ENCODE measurements around the gene ARHGAP21. TPM values are rescaled to one million over a fixed set of nuclear protein-coding genes. Genes with fewer than 3 reads are reported as not detected.

The ARHGAP21 gene
- total and polyA plus RNA-seq, 3 experiments from 2014 or later = 3.4 to 33.7 (median 30.9) TPM

DNA sequence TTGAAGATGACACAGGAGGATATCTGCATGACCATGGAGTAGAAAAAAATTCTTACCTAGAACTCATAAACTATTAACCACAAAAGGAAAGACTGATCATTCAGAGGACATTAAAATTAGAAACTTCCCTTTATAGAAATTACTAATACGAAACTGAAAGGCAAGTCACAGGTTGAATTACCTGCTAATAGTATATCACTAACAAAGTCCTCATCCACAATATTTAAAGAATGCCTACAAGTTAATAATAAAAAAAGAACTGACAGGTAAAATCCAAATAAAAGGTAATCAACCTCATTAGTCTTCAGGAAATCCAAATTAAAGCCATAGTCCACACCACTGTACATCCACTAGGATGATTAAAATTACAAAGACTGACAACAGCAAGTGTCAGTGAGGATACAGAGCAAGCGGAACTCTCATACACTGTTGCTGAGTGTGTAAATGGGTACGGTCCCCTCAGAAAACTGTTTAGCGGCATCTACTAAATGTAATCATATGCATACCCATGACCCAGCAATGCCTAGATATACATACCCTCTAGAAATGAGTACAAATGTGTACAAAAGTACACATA, 71.2 kb downstream of the ARHGAP21 start:
- ChIA-PET CTCF (interaction anchor here (1.4 kb wide), 1 partner anchor 428 kb away, joined by 4 read pairs; no protein-coding TSS in a partner anchor), POLR2A (no interaction called here)
- H3K27me3 ChIP-seq (ENCODE audit: insufficient read depth, low read length, poor library complexity, severe bottlenecking) = no peaks in the 10 kb centered on the region
- Mint-ChIP-seq H3K9me3 (peaks cover 0 to 3% (median 0%) of the 10 kb centered on the region in 5 donors), H3K27me3 (no peaks in the 10 kb centered on the region), H3K36me3 (peaks cover 0 to 9% (median 3%) of the 10 kb centered on the region in 3 donors), H3K4me1 (peaks cover 0 to 4% (median 0%) of the 10 kb centered on the region in 3 donors), H3K4me3 (peak overlapping the region in 1 of 7 donors; percentile 15), H3K27ac (no peak overlapping the region)
- H3K36me3 ChIP-seq (ENCODE audit: insufficient read depth, low read length) = no peaks in the 10 kb centered on the region
- no peak for DNase-seq
- H3K9me3 ChIP-seq (ENCODE audit: low read length) = no peaks in the 10 kb centered on the region
- H3K4me1 ChIP-seq (ENCODE audit: insufficient read depth, low read length) = no peaks in the 10 kb centered on the region
- H3K27ac ChIP-seq (ENCODE audit: low read depth, low read length) = no peak overlapping the region
- H3K4me3 ChIP-seq (ENCODE audit: low read length) = no peak overlapping the region

DNA sequence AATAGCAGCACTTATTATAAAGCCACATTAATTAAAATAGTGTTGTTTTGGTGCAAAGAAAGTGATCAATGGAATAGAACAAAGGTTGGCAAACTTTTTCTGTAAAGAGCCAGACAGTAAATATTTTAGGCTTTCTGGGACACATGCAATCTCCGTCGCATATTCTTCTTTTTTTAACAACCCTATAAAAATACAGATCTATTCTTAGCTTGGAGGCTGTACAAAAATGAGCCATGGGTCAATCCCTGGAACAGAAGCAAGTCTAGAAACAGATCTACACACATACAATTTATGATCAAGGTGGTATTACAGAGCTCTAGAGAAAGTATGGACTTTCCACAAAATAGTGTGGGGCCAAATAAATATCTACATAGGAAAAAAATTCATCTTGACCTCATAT, 71.8 kb downstream of the ARHGAP21 start:
- Histone ChIP-seq H3K4me1 (ENCODE audit: insufficient read depth, low read length) (no peaks in the 10 kb centered on the region), H3K4me3 (ENCODE audit: low read length) (no peak overlapping the region), H3K27me3 (ENCODE audit: insufficient read depth, low read length, poor library complexity, severe bottlenecking) (no peaks in the 10 kb centered on the region), H3K36me3 (ENCODE audit: insufficient read depth, low read length) (no peaks in the 10 kb centered on the region), H3K9me3 (ENCODE audit: low read length) (no peaks in the 10 kb centered on the region), H3K27ac (ENCODE audit: low read depth, low read length) (no peak overlapping the region)
- ChIA-PET POLR2A (no interaction called here), CTCF (interaction anchor here (1.4 kb wide), 1 partner anchor 429 kb away, joined by 4 read pairs; no protein-coding TSS in a partner anchor)
- no peak overlapping the region for H3K4me3 Mint-ChIP-seq
- DNase-seq = no peak
- H3K27me3 Mint-ChIP-seq = no peaks in the 10 kb centered on the region
- no peak overlapping the region for H3K27ac Mint-ChIP-seq
- H3K9me3 Mint-ChIP-seq = peaks cover 0 to 3% (median 0%) of the 10 kb centered on the region in 5 donors
- peaks cover 0 to 9% (median 3%) of the 10 kb centered on the region in 3 donors for H3K36me3 Mint-ChIP-seq
- peaks cover 0 to 4% (median 0%) of the 10 kb centered on the region in 3 donors for H3K4me1 Mint-ChIP-seq

DNA sequence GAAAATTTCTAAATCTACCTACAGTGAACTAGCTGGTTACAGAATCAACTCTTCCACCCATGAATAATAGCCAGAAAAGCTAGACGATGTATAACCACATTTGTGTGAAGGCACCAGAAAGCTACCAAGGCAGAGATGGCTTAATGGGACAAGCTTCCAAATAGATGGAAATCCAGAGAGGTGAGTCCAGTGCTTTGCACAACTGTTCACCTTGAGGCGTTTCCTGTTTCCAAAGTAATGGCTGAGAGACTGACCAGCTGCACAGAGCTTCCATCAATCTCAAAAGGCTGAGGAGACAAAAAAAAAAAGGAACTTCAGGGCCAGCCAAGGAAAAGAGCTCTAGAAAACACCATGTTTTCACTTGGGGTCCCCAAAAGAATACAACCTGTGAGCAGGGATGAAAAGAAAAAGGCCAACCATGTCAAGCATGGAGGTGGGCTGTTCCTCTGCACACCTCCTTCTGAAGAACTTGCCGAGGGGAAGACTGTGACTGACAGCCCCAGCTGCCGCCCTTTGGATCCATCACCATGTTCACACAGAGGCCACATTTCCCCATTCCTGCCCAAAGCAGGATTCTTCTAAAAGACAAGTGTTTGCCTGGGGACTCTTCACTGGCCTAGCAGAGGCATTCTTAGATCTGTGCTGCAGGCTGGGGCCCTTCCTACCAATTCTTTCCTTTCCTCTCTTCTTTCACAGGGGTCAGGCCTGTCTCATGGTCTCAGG, 72.9 kb downstream of the ARHGAP21 start:
- H3K27me3 ChIP-seq (ENCODE audit: insufficient read depth, low read length, poor library complexity, severe bottlenecking) = no peaks in the 10 kb centered on the region
- H3K27ac Mint-ChIP-seq = peak overlapping the region in 1 of 8 donors; percentile 88
- POLR2A ChIA-PET = no interaction called here
- H3K27me3 Mint-ChIP-seq = no peaks in the 10 kb centered on the region
- H3K9me3 ChIP-seq (ENCODE audit: low read length) = no peaks in the 10 kb centered on the region
- CTCF ChIA-PET = no interaction called here
- H3K9me3 Mint-ChIP-seq = peaks cover 0 to 3% (median 0%) of the 10 kb centered on the region in 5 donors
- H3K4me3 ChIP-seq (ENCODE audit: low read length) = no peak overlapping the region
- no peaks in the 10 kb centered on the region for H3K4me1 ChIP-seq (ENCODE audit: insufficient read depth, low read length)
- H3K27ac ChIP-seq (ENCODE audit: low read depth, low read length) = no peak overlapping the region
- H3K36me3 Mint-ChIP-seq = peaks cover 0 to 9% (median 3%) of the 10 kb centered on the region in 3 donors
- H3K4me3 Mint-ChIP-seq = no peak overlapping the region
- no peak for DNase-seq
- H3K4me1 Mint-ChIP-seq = peaks cover 0 to 4% (median 0%) of the 10 kb centered on the region in 3 donors
- no peaks in the 10 kb centered on the region for H3K36me3 ChIP-seq (ENCODE audit: insufficient read depth, low read length)

DNA sequence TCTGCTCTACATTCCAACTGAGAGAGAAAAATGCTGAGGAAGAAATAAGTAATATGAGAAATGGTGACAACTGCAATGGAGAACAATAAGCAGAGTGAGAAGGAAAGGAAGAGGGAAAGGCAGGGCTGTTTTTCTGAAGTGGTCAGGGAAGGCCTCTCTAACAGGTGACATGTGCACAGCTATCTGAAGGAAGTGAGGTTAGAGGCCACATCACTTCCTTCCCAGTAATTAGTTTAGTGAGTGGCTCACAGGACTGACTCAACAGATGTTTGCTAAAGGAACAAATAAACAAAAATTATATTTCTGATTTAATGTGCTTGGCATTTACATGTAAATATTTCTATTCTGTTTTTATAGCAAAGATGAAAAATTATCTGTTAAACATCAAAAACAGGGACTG, 77.9 kb downstream of the ARHGAP21 start:
- H3K9me3 Mint-ChIP-seq = no peaks in the 10 kb centered on the region
- ChIA-PET CTCF (interaction anchor here (1.7 to 4.5 kb wide), 2 partner anchors 345 to 435 kb away, joined by 3 to 20 read pairs; no protein-coding TSS in a partner anchor), POLR2A (no interaction called here)
- no peaks in the 10 kb centered on the region for H3K36me3 ChIP-seq (ENCODE audit: insufficient read depth, low read length)
- H3K9me3 ChIP-seq (ENCODE audit: low read length) = no peaks in the 10 kb centered on the region
- H3K27me3 ChIP-seq (ENCODE audit: insufficient read depth, low read length, poor library complexity, severe bottlenecking) = no peaks in the 10 kb centered on the region
- H3K27ac ChIP-seq (ENCODE audit: low read depth, low read length) = no peak overlapping the region
- H3K4me1 Mint-ChIP-seq = peaks cover 0 to 1% (median 0%) of the 10 kb centered on the region in 3 donors
- H3K27ac Mint-ChIP-seq = no peak overlapping the region
- H3K4me1 ChIP-seq (ENCODE audit: insufficient read depth, low read length) = peaks cover 6% of the 10 kb centered on the region
- H3K4me3 Mint-ChIP-seq = no peak overlapping the region
- no peak overlapping the region for H3K4me3 ChIP-seq (ENCODE audit: low read length)
- no peaks in the 10 kb centered on the region for H3K27me3 Mint-ChIP-seq
- peak in 1 of 5 donors; percentile 2 for DNase-seq
- no peaks in the 10 kb centered on the region for H3K36me3 Mint-ChIP-seq

DNA sequence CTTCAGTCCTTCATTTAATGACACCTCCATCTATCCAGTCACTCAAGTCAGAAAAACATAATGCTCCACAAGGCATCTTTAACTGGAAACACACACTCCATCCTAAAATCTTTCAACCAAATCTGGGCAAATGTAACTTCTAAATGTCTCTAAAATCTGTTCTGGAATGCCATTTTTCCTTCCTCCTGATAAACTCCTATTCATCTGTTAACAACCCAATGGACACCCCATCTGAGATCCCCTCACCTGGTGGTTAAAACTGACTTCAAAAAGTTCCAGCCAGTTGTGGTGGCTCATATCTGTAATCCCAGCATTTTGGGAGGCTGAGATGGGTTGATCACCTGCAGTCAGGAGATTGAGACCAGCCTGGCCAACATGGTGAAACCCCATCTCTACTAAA, 78.7 kb downstream of the ARHGAP21 start:
- H3K27ac Mint-ChIP-seq = no peak overlapping the region
- Histone ChIP-seq H3K9me3 (ENCODE audit: low read length) (no peaks in the 10 kb centered on the region), H3K27me3 (ENCODE audit: insufficient read depth, low read length, poor library complexity, severe bottlenecking) (no peaks in the 10 kb centered on the region), H3K4me1 (ENCODE audit: insufficient read depth, low read length) (peaks cover 6% of the 10 kb centered on the region), H3K27ac (ENCODE audit: low read depth, low read length) (no peak overlapping the region), H3K4me3 (ENCODE audit: low read length) (no peak overlapping the region), H3K36me3 (ENCODE audit: insufficient read depth, low read length) (no peaks in the 10 kb centered on the region)
- H3K36me3 Mint-ChIP-seq = no peaks in the 10 kb centered on the region
- H3K4me1 Mint-ChIP-seq = peaks cover 0 to 1% (median 0%) of the 10 kb centered on the region in 3 donors
- CTCF ChIA-PET = interaction anchor here (4.5 kb wide), 1 partner anchor 436 kb away, joined by 20 read pairs; no protein-coding TSS in a partner anchor
- no peak for DNase-seq
- H3K4me3 Mint-ChIP-seq = no peak overlapping the region
- POLR2A ChIA-PET = no interaction called here
- H3K9me3 Mint-ChIP-seq = no peaks in the 10 kb centered on the region
- H3K27me3 Mint-ChIP-seq = no peaks in the 10 kb centered on the region

DNA sequence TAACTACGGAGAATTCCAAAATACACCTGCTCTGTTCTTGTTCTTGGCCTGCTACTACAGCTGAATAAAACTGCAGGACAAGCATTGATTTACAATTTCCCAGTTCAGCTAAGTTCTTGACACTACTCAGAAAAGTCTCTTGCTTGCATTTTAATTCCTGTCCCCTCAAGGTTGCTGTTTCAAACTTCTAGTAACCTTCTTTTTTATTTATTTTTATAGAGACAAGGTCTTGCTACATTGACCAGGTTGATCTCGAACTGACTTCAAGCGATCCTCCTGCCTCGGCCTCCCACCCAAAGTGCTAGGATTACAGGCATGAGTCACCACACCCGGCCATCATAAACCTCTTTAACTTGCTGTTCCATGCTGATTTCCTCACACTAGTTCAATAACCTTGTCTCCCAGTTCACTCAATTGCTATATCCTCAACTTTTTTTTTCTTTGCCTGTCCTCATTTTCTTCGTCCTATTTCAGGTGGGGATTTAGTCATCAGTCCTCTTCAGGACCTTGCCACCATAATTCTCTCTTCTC, 79.9 kb downstream of the ARHGAP21 start:
- no peaks in the 10 kb centered on the region for H3K27me3 Mint-ChIP-seq
- Histone ChIP-seq H3K27ac (ENCODE audit: low read depth, low read length) (no peak overlapping the region), H3K4me1 (ENCODE audit: insufficient read depth, low read length) (peaks cover 6% of the 10 kb centered on the region), H3K27me3 (ENCODE audit: insufficient read depth, low read length, poor library complexity, severe bottlenecking) (no peaks in the 10 kb centered on the region), H3K36me3 (ENCODE audit: insufficient read depth, low read length) (no peaks in the 10 kb centered on the region), H3K4me3 (ENCODE audit: low read length) (no peak overlapping the region), H3K9me3 (ENCODE audit: low read length) (no peaks in the 10 kb centered on the region)
- no peak for DNase-seq
- peaks cover 0 to 1% (median 0%) of the 10 kb centered on the region in 3 donors for H3K4me1 Mint-ChIP-seq
- no peaks in the 10 kb centered on the region for H3K36me3 Mint-ChIP-seq
- no peaks in the 10 kb centered on the region for H3K9me3 Mint-ChIP-seq
- POLR2A ChIA-PET = no interaction called here
- CTCF ChIA-PET = interaction anchor here (1.1 to 4.5 kb wide), 5 partner anchors 15 to 437 kb away, joined by 3 to 20 read pairs (median 5); partner anchors contain the start of gene ARHGAP21
- no peak overlapping the region for H3K4me3 Mint-ChIP-seq
- no peak overlapping the region for H3K27ac Mint-ChIP-seq

DNA sequence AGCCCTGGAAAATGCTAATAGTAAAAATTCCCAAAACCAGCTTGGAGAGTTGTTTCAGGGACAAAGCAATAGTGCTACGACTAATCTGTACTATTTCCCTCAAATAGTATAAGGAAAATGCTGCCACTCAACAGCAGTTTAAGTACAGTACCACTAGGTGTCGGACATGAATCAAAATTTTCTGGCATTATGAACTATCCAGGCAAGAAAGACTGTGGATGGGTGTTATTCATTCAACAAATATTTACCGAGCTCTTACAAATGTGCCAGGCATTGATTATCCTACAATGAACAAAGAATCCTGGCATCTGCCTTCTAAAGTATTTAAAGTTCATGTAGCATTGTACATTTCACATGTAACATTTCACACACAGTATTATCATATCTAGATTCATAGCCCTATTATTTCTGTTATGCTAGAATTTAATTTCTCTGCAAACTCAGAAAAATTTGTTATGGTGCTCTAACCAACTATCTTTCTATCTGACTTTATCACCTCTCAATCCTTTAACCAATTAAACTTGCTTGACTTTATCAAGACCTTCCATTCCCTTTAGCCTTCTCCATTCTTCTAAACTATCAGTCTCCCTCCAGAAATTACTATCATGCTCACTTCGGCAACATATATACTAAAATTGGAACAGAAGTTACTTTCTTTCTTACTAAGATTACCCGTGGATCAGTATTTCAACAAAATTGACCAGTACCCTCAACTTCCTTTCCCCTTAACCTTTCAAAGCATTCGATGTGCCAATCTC, 80.6 kb downstream of the ARHGAP21 start:
- peak in 2 of 5 donors; percentile 37 to 46 for DNase-seq
- Mint-ChIP-seq H3K36me3 (no peaks in the 10 kb centered on the region), H3K9me3 (no peaks in the 10 kb centered on the region), H3K4me1 (peaks cover 0 to 1% (median 0%) of the 10 kb centered on the region in 3 donors), H3K27me3 (no peaks in the 10 kb centered on the region), H3K27ac (no peak overlapping the region), H3K4me3 (no peak overlapping the region)
- Histone ChIP-seq H3K27me3 (ENCODE audit: insufficient read depth, low read length, poor library complexity, severe bottlenecking) (no peaks in the 10 kb centered on the region), H3K36me3 (ENCODE audit: insufficient read depth, low read length) (no peaks in the 10 kb centered on the region), H3K4me3 (ENCODE audit: low read length) (no peak overlapping the region), H3K9me3 (ENCODE audit: low read length) (no peaks in the 10 kb centered on the region), H3K27ac (ENCODE audit: low read depth, low read length) (no peak overlapping the region), H3K4me1 (ENCODE audit: insufficient read depth, low read length) (peaks cover 6% of the 10 kb centered on the region)
- ChIA-PET CTCF (interaction anchor here (0.5 to 2.2 kb wide), 14 partner anchors 14 to 444 kb away, joined by 3 to 13 read pairs (median 4); partner anchors contain the start of genes ARHGAP21 and PRTFDC1), POLR2A (interaction anchor here (0.6 kb wide), 2 partner anchors 293 to 470 kb away, joined by 4 read pairs; no protein-coding TSS in a partner anchor)

All from CD8-positive, alpha-beta memory T cell (primary cell).